ENCODE measurements around the gene LIN7B.
A peak's percentile ranks its signal among the peaks of the same experiment; 100 is the strongest.
"Not testable (repeated sequence)": the region's sequence is repeated elsewhere in the genome, so short reads cannot be mapped to it uniquely, and the experiment has no call there.

Gene LIN7B

DNA sequence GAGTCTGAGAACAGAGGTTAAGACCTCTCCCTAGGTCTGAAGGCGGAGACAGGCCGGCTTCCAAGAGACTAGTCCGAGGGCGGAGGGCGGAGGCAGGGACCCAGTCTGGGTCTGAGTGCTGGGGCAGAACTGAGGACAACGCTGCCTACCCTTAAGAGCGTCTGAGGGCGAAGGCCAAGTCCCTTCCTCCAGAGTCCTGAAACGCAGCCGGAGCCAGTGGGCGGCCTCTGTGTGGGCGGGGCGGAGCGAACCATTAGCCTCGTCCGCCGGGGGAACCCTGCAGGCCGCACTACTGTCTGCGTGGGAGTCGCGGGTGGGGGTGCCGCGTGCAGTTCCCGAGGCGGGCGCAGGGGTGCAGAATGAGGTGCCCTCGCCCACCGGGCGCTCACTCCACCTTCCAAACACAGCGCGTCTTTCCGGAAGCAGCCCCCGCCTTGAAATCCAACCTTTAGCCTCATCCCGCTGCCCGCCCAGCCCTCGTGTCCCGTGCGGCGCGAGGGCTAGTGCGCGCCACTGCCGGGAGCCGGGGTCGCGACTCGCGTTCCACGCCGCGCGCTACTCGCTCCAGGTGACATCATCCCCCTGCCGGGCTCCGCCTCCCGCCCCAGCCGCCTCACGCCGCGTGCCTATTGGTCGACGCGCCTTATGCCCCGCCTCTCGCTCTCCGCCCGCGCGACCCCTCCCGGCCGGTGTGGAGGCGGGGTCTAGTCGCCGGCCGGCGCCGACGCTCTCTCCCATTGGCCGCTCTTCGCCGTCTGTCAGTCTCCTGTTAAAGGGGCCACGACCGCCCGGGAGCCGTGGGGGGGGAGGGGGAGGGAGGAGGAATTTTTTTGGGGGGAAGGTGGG, 4.6 kb downstream of the LIN7B start, which contains the start of gene C19orf73:
TSS of gene C19orf73 (minus strand) at position 579 of the 846 bp plus-strand sequence. CDS start at position 458, 121 bp downstream.
- peak; percentile 91 for DNase-seq (ENCODE audit: low read depth in 2 of 2)

DNA sequence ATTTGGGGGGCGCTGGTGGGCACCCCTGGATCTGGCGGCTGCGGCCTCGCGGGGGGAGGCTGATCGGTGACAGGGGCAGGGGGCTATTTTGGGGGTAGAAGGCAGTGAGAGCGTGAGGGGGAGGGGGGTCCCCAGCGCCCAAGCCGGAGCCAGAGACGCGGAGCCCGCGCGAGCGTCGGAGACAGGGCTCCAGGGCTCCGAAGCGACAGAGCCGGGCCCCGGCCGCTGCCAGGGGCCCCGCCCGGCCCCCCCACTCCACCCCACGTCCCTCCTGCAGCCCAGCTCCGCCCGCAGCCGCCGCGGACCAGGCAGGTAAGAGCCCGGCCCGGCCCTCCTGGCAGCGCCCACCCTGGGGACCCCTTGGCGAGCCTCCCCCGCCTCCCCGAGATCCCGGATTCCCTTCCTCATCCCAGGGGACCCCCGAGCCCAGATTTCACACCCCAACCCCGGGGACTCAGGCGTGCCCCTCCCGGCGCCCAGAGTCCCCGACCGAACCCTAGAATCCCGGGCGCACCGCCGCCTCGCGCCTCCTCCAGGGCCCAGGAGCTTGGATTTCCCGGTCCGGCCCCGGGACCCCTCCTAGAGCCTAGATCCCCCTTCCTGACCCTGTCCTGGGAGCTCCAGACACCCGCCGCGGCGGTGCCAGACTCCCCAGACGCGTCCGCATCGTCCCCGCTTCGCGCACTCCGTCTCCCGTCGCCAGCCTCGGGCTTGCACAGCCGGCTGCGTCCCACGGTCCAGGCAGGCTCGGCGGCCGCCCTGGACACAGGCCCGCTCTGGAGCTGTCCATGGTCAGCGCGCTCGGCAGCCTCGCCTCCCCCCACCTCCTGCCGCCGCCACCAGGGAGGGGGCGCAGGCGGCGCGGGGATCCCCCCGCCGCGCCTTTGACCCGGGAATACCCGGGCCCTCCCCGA, 5.5 kb downstream of the LIN7B start, which contains the start of gene PPFIA3:
TSS of gene PPFIA3 (plus strand) at position 134 of the 914 bp plus-strand sequence. CDS start 8,330 bp downstream, outside the sequence.
- DNase-seq (ENCODE audit: low read depth in 2 of 2) = no peak

- DNase-seq (ENCODE audit: low read depth in 2 of 2) = no peak
These were observed 6.1 kb downstream of the LIN7B start for GRCh38 chr19:49120325-49120683.

DNA sequence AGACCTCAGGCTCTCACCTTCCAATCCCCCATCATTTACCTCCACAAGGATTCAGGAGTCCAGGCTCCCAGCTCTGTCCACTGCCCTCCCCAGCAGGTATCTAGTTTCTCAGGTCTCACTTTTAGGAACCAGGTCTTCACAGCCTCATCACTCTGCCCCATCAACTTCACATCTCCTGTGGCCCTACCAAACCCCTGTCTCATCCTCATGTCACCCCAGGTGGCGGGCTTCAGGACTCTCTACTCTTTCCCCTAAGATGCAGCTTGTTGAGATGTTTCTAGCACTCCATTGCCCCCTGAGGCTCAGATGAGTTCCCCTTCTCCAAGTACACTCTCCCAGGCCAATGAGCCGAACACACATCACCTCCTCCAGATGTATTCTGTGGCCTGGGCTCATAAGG, 6.7 kb downstream of the LIN7B start:
- DNase-seq (ENCODE audit: low read depth in 2 of 2) = no peak

DNA sequence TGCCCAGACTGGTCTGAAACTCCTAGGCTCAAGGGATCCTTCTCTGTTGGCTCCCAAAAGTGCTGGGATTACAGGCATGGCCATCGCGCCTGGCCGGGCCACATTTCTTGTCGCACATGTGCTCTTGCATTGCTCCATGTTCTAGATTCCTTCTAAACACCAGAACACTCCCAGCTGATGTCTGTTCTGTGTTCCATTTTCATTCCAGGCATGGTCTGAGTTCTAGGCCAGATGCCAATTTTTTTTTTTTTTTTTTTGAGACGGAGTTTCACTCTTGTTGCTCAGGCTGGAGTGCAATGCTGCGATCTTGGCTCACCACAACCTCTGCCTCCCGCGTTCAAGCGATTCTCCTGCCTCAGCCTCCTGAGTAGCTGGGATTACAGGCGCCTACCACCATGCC, 7.7 kb downstream of the LIN7B start:
- not testable (repeated sequence) for DNase-seq (ENCODE audit: low read depth in 2 of 2)

GRCh38 chr19:49123285-49123684, 9.1 kb downstream of the LIN7B start:
- not testable (repeated sequence) for DNase-seq (ENCODE audit: low read depth in 2 of 2)

- DNase-seq (ENCODE audit: low read depth in 2 of 2) = no peak
These were observed 11.0 kb downstream of the LIN7B start for GRCh38 chr19:49125025-49125731.

DNA sequence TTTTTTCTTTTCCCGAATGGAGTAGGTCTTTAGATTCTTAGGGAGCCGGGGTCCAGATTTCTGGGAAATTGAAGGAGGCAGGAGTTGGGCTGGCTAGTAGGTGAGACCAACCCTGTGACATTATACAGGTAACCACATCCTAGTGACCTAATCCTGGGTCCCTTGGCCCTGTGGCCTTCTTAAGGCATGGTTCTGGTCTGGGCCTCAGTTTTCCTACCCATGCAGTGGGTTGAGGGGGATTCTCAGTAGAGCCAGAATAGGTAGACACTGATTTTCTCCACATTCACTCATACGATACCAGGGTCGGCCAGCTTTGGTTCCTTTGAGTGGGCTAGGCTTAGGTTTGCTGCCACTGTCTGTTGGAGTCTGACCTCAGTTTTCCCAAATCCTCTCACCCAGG, 12.4 kb downstream of the LIN7B start:
- no peak for DNase-seq (ENCODE audit: low read depth in 2 of 2)

DNA sequence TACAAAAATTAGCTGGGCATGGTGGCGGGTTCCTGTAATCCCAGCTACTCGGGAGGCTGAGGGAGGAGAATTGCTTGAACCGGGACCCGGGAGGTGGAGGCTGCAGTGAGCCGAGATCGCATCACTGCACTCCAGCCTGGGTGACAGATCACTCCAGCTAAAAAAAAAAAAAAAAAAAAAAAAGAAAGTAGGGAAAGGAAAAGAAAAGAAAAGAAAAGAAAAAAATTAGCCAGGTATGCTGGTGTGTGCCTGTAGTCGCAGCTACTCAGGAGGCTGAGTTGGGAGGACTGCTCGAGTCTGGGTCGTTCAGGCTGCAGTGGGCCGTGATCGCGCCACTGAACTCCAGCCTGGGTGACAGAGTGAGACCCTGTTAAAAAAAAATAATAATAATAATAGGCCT, 13.1 kb downstream of the LIN7B start:
- not testable (repeated sequence) for DNase-seq (ENCODE audit: low read depth in 2 of 2)

- DNase-seq (ENCODE audit: low read depth in 2 of 2) = peak; percentile 84 to 89
These were observed 13.7 kb downstream of the LIN7B start for GRCh38 chr19:49127674-49128544.

- no peak for DNase-seq (ENCODE audit: low read depth in 2 of 2)
These were observed 14.5 kb downstream of the LIN7B start for GRCh38 chr19:49128545-49129237.

DNA sequence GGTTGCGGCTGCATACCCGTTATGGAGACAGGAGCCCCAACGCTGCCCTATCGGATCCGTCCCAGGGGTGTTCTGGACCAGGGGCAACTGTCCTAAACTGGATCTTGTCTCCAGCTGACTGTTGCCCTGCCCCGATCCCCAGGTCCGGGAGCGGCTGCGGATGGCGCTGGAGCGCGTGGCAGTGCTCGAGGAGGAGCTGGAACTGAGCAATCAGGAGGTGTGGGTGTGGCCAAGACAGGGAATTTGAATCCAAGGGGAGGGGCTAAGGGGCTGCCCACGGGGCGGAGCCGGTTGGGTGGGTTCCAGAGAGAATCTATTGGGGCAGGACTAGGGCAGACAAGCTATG, 15.0 kb downstream of the LIN7B start:
- DNase-seq (ENCODE audit: low read depth in 2 of 2) = no peak

GRCh38 chr19:49130325-49130724, 16.2 kb downstream of the LIN7B start:
- no peak for DNase-seq (ENCODE audit: low read depth in 2 of 2)

GRCh38 chr19:49132974-49133609, 18.9 kb downstream of the LIN7B start:
- DNase-seq (ENCODE audit: low read depth in 2 of 2) = no peak

- no peak for DNase-seq (ENCODE audit: low read depth in 2 of 2)
These were observed 19.7 kb downstream of the LIN7B start for GRCh38 chr19:49133621-49134454.

DNA sequence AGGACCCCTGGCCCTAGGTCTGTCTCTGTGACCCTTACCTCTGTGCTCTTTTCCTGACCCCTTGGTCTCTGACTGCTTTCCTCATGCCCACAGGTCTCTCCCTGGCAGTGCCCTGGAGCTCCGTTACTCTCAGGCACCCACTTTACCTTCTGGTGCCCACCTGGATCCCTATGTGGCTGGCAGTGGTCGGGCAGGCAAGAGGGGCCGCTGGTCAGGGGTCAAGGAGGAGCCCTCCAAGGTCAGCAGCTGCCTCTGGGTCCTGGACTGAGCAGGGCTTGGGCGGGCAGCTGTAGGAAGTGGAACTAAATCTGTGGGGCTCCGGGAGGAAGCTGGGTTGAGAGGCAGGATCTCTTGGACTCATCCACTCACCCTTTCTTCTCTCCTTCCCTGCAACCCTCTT, 21.5 kb downstream of the LIN7B start:
- DNase-seq (ENCODE audit: low read depth in 2 of 2) = no peak

DNA sequence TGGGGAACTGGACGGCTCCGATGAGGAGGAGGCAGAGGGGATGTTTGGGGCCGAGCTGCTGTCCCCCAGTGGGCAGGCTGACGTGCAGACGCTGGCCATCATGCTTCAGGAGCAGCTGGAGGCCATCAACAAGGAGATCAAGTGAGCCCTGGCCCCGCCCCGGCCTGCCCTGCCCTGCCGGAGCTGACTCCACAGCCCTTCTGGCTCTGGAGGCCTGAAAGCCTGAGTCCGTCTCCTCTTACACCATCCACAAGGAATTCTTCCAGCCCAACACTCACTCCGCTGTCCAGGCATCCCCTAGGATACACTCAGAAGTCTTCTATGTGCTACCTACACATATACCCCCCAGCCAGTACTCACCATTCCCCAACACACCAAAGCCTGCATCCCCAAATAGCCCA, 22.6 kb downstream of the LIN7B start:
- DNase-seq (ENCODE audit: low read depth in 2 of 2) = no peak

DNA sequence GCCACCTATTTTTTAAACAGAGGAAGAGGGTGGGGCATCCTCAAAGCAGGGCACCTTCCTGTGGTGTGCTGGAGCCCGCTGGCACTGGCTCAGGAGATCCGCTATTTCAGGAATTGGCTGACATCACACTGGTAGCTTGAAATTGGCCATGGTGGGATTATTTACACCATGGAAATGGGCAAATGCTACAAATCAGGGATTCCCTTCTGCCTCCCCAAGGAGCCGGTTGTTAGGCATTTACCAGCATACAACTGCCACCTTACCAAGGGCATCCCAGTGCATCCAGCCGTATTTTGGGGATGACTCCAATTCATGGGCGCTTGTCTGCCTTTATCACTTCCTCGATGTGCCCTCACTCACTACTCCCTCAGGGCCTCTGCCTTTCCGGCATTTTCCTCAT, 26.8 kb downstream of the LIN7B start:
- DNase-seq (ENCODE audit: low read depth in 2 of 2) = no peak

DNA sequence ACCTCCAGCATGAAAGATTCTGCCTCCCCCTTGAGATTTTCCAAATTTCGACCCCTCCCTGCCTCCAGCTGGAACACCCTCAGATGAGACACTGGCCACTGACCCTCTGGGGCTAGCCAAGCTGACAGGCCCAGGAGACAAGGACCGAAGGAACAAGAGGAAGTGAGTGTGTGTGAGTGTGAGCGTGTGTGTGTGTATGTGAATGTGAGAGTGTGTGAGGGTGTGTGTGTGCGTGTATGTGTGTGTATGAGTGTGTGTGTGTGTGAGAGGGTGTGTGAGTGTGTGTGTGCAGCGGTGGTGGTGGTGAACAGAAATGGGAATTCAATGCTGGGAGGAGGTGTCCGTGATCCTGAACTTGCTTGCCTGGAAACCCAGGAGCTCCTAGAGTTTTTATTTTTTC, 27.2 kb downstream of the LIN7B start:
- no peak for DNase-seq (ENCODE audit: low read depth in 2 of 2)
